GM12878 (cell line): ENCODE results near the gene ARMC9. TPM values are rescaled to one million over a fixed set of nuclear protein-coding genes. Genes with fewer than 3 reads are reported as not detected.

Source experiments
- BRCA1 ChIP-seq: IDR thresholded peaks from 2 replicates; pipeline ENCODE4 v1.6.1; 2011; ENCODE audit warnings: low read depth, low read length, improper control_type of control experiment
- CBFB ChIP-seq: IDR thresholded peaks from 2 replicates; pipeline ENCODE4 v1.6.1; 2016; ENCODE audit warnings: antibody characterized with exemption, low read depth
- CREB1 ChIP-seq: IDR thresholded peaks from 2 replicates; pipeline ENCODE4 v1.6.1; 2012; ENCODE audit warnings: low read depth, mild to moderate bottlenecking, inconsistent platforms
- DPF2 ChIP-seq: fragments of 450-650 bp; IDR thresholded peaks from 2 replicates; pipeline ENCODE4 v1.6.1; 2017; ENCODE audit warnings: mild to moderate bottlenecking
- FOXM1 ChIP-seq: IDR thresholded peaks from 2 replicates; pipeline ENCODE4 v1.6.1; 2012; ENCODE audit warnings: low read depth, mild to moderate bottlenecking, inconsistent platforms, low read length, moderate library complexity
- GATAD2B ChIP-seq: fragments of 450-650 bp; conservative IDR thresholded peaks from 2 replicates; pipeline ENCODE4 v1.6.1; 2017; ENCODE audit warnings: low read depth, mild to moderate bottlenecking, moderate library complexity
- HDAC6 ChIP-seq: fragments of 200-600 bp; sonication (generic); IDR thresholded peaks from one replicate; pipeline ENCODE4 v1.8.0; 2017; ENCODE audit warnings: antibody characterized with exemption; ENCODE audit not compliant: unreplicated experiment
- IKZF1 ChIP-seq: fragments of 450-650 bp; conservative IDR thresholded peaks from 2 replicates; pipeline ENCODE4 v1.6.1; 2017; ENCODE audit warnings: antibody characterized with exemption, mild to moderate bottlenecking
- IRF4 ChIP-seq: IDR thresholded peaks from 2 replicates; pipeline ENCODE4 v1.6.1; 2011; ENCODE audit warnings: low read depth, low read length
- MTA2 ChIP-seq: fragments of 450-650 bp; IDR thresholded peaks from 2 replicates; pipeline ENCODE4 v1.6.1; 2016; ENCODE audit warnings: low read depth, mild to moderate bottlenecking, moderate library complexity
- NBN ChIP-seq: fragments of 450-650 bp; IDR thresholded peaks from 2 replicates; pipeline ENCODE4 v1.6.1; 2016
- NR2F1 ChIP-seq: fragments of 450-650 bp; conservative IDR thresholded peaks from 2 replicates; pipeline ENCODE4 v1.6.1; 2017; ENCODE audit warnings: mild to moderate bottlenecking
- PML ChIP-seq: IDR thresholded peaks from 2 replicates; pipeline ENCODE4 v1.6.1; 2012; ENCODE audit warnings: low read length, inconsistent platforms
- POLR2A ChIP-seq: IDR thresholded peaks from 2 replicates; pipeline ENCODE4 v1.6.1; 2011; ENCODE audit warnings: low read depth, mild to moderate bottlenecking, low read length
- POLR2AphosphoS5 ChIP-seq: IDR thresholded peaks from 2 replicates; pipeline ENCODE4 v1.6.1; 2011; ENCODE audit warnings: mild to moderate bottlenecking, low read length, inconsistent platforms
- RELA ChIP-seq: fragments of 450-650 bp; IDR thresholded peaks from 2 replicates; pipeline ENCODE4 v1.8.0; 2014; ENCODE audit warnings: borderline replicate concordance; ENCODE audit not compliant: partially characterized antibody
- RELB ChIP-seq: fragments of 450-650 bp; IDR thresholded peaks from 2 replicates; pipeline ENCODE4 v1.6.1; 2017; ENCODE audit warnings: low read depth, mild to moderate bottlenecking, moderate library complexity
- RUNX3 ChIP-seq: IDR thresholded peaks from 2 replicates; pipeline ENCODE4 v1.6.1; 2012; ENCODE audit warnings: low read length, inconsistent platforms
- SIN3A ChIP-seq: IDR thresholded peaks from 2 replicates; pipeline ENCODE4 v1.6.1; 2012; ENCODE audit warnings: low read depth, low read length, improper control_type of control experiment
- SP1 ChIP-seq: IDR thresholded peaks from one replicate; pipeline ENCODE4 v1.6.1; 2011; ENCODE audit warnings: low read depth, low read length
- SPI1 ChIP-seq: IDR thresholded peaks from 2 replicates; pipeline ENCODE4 v1.6.1; 2011; ENCODE audit warnings: low read depth, mild to moderate bottlenecking, low read length, moderate library complexity, borderline replicate concordance; ENCODE audit not compliant: insufficient read depth
- TCF3 ChIP-seq: IDR thresholded peaks from 2 replicates; pipeline ENCODE4 v1.6.1; 2012; ENCODE audit warnings: low read depth, mild to moderate bottlenecking, low read length, borderline replicate concordance; ENCODE audit not compliant: insufficient read depth
- USF2 ChIP-seq: IDR thresholded peaks from 2 replicates; pipeline ENCODE4 v1.6.1; 2011; ENCODE audit warnings: low read depth, low read length, improper control_type of control experiment, borderline replicate concordance
- ZNF24 ChIP-seq: fragments of 450-650 bp; IDR thresholded peaks from 2 replicates; pipeline ENCODE4 v1.6.1; 2017; ENCODE audit warnings: antibody characterized with exemption, mild to moderate bottlenecking
- polyA plus RNA-seq, 11 experiments: library from polyadenylated mRNA; depleted of rRNA in 4 of 11; unstranded in 6 of 11; stranded (reverse) in 5 of 11; fragments of >200 nt; fragmentation: Nextera tagmentation in 4 of 11; fragmentation: Illumina TruSeq in 1 of 11; extraction: Ambion mirVana in 4 of 11; extraction: Trizol in 1 of 11; gene quantifications; 1 replicate in 1 of 11; 2 replicates in 10 of 11; pipeline versions ENCODE4 v1.2.1 to v1.2.3, GENCODE V29; 2011 to 2016; ENCODE audit warnings: inconsistent platforms in 2 of 11, missing spikeins in 2 of 11, low read depth in 1 of 11
- total RNA-seq, 4 experiments: library from RNA; depleted of rRNA in 3 of 4; stranded (reverse); fragments of >200 nt in 3 of 4; fragmentation: Illumina TruSeq in 1 of 4; extraction: Trizol in 1 of 4; gene quantifications; 2 replicates each; pipeline versions ENCODE4 v1.2.1 to v1.2.3, GENCODE V29; 2013 to 2021
- TF ChIP-seq, protein P1 (sequence below): IDR thresholded peaks from 2 replicates; pipeline ENCODE4 v1.6.1; 2011; ENCODE audit warnings: borderline replicate concordance, low read depth, mild to moderate bottlenecking, moderate library complexity, mixed read lengths, low read length; ENCODE audit not compliant: insufficient read depth; ENCODE audit errors: extremely low read length
- TF ChIP-seq, protein P2 (sequence below): IDR thresholded peaks from 2 replicates; pipeline ENCODE4 v1.6.1; 2012; ENCODE audit warnings: mild to moderate bottlenecking, low read depth, low read length

The ARMC9 gene
- total and polyA plus RNA-seq, 10 of the 15 experiments (the other 5 are each of a cell fraction or from before 2014, with no cell fraction given), result 3.8 to 21.8 (median 10.4) TPM

GRCh38 chr2:231228223-231228622 is 29.8 kb downstream of the ARMC9 start (continued):
- TF ChIP-seq IRF4, result peak; percentile 48; the same call in 1 of the 2 replicates
- peak; percentile 82 for TF ChIP-seq SP1
- peak; percentile 85 for TF ChIP-seq CBFB
- TF ChIP-seq DPF2, result 0 out of 2 replicates have a peak, but pooled peaks have one; percentile 52
- TF ChIP-seq CREB1, result peak; percentile 44; the same call in 1 of the 2 replicates
- TF ChIP-seq POLR2A, result peak; percentile 55
- TF ChIP-seq, protein P1, sequence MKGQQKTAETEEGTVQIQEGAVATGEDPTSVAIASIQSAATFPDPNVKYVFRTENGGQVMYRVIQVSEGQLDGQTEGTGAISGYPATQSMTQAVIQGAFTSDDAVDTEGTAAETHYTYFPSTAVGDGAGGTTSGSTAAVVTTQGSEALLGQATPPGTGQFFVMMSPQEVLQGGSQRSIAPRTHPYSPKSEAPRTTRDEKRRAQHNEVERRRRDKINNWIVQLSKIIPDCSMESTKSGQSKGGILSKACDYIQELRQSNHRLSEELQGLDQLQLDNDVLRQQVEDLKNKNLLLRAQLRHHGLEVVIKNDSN, result peak; percentile 88
- TF ChIP-seq MTA2, result peak; percentile 72
- TF ChIP-seq USF2, result peak; percentile 61
- TF ChIP-seq IKZF1, result peak; percentile 87
- 0 out of 2 replicates have a peak, but pooled peaks have one; percentile 76 for TF ChIP-seq TCF3
- no peak for TF ChIP-seq RELA
- TF ChIP-seq SIN3A, result no peak
- TF ChIP-seq POLR2AphosphoS5, result 0 out of 2 replicates have a peak, but pooled peaks have one; percentile 50
- TF ChIP-seq FOXM1, result peak; percentile 93
- TF ChIP-seq NR2F1, result peak; percentile 52; the same call in 1 of the 2 replicates
- TF ChIP-seq SPI1, result no peak
- TF ChIP-seq PML, result 0 out of 2 replicates have a peak, but pooled peaks have one; percentile 8
- TF ChIP-seq, protein P2, sequence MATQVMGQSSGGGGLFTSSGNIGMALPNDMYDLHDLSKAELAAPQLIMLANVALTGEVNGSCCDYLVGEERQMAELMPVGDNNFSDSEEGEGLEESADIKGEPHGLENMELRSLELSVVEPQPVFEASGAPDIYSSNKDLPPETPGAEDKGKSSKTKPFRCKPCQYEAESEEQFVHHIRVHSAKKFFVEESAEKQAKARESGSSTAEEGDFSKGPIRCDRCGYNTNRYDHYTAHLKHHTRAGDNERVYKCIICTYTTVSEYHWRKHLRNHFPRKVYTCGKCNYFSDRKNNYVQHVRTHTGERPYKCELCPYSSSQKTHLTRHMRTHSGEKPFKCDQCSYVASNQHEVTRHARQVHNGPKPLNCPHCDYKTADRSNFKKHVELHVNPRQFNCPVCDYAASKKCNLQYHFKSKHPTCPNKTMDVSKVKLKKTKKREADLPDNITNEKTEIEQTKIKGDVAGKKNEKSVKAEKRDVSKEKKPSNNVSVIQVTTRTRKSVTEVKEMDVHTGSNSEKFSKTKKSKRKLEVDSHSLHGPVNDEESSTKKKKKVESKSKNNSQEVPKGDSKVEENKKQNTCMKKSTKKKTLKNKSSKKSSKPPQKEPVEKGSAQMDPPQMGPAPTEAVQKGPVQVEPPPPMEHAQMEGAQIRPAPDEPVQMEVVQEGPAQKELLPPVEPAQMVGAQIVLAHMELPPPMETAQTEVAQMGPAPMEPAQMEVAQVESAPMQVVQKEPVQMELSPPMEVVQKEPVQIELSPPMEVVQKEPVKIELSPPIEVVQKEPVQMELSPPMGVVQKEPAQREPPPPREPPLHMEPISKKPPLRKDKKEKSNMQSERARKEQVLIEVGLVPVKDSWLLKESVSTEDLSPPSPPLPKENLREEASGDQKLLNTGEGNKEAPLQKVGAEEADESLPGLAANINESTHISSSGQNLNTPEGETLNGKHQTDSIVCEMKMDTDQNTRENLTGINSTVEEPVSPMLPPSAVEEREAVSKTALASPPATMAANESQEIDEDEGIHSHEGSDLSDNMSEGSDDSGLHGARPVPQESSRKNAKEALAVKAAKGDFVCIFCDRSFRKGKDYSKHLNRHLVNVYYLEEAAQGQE, result no peak
- no peak for TF ChIP-seq HDAC6
- TF ChIP-seq BRCA1, result no peak
- 0 out of 2 replicates have a peak, but pooled peaks have one; percentile 52 for TF ChIP-seq GATAD2B
- peak; percentile 68; the same call in 1 of the 2 replicates for TF ChIP-seq ZNF24
- peak; percentile 50; the same call in 1 of the 2 replicates for TF ChIP-seq RELB
- peak; percentile 93 for TF ChIP-seq RUNX3
- peak; percentile 32; the same call in 1 of the 2 replicates for TF ChIP-seq NBN
